Liver (tissue), 9 donors: Measurements from ENCODE around the gene AP5M1. TPM values are rescaled to one million over a fixed set of nuclear protein-coding genes. Genes with fewer than 3 reads are reported as not detected.

Experiments used
- DNase-seq: peaks from one replicate; pipeline ENCODE4 v3.0.0-alpha.2; 2017; ENCODE audit warnings: low spot score
- H3K27ac ChIP-seq, 2 donors: one replicate each; pipeline ENCODE4 v1.7.0; 2013; ENCODE audit warnings: inconsistent platforms in 2 of 2, low read length in 2 of 2, control low read depth in 1 of 2, low read depth in 1 of 2, mild to moderate bottlenecking in 1 of 2
- H3K27me3 ChIP-seq, 4 donors: one replicate each; pipeline versions ENCODE4 v1.6.1 to v1.7.0; 2013; ENCODE audit warnings: low read length in 3 of 4, inconsistent platforms in 1 of 4, mild to moderate bottlenecking in 1 of 4, moderate library complexity in 1 of 4; ENCODE audit not compliant: control insufficient read depth in 4 of 4, insufficient read depth in 4 of 4
- H3K36me3 ChIP-seq, 4 donors: one replicate each; pipeline versions ENCODE4 v1.6.1 to v1.7.0; 2013; ENCODE audit warnings: low read length in 3 of 4, mild to moderate bottlenecking in 3 of 4, low read depth in 1 of 4, moderate library complexity in 1 of 4; ENCODE audit not compliant: control insufficient read depth in 4 of 4, insufficient read depth in 3 of 4
- H3K4me1 ChIP-seq, 4 donors: one replicate each; pipeline versions ENCODE4 v1.6.1 to v1.7.0; 2013; ENCODE audit warnings: low read length in 3 of 4, mild to moderate bottlenecking in 3 of 4, moderate library complexity in 1 of 4; ENCODE audit not compliant: control insufficient read depth in 4 of 4, insufficient read depth in 4 of 4
- H3K4me3 ChIP-seq, 3 donors: one replicate each; pipeline versions ENCODE4 v1.6.1 to v1.7.0; 2013; ENCODE audit warnings: low read length in 3 of 3, control low read depth in 1 of 3, low read depth in 1 of 3, mild to moderate bottlenecking in 1 of 3
- H3K9ac ChIP-seq, 2 donors: one replicate each; pipeline ENCODE4 v1.7.0; 2013; ENCODE audit warnings: low read length in 2 of 2, mild to moderate bottlenecking in 2 of 2, moderate library complexity in 2 of 2, control low read depth in 1 of 2, low read depth in 1 of 2
- H3K9me3 ChIP-seq, 4 donors: one replicate each; pipeline versions ENCODE4 v1.6.1 to v1.7.0; 2013; ENCODE audit warnings: low read length in 3 of 4; ENCODE audit not compliant: control insufficient read depth in 4 of 4
- ATF3 ChIP-seq: IDR thresholded peaks from 2 replicates; pipeline ENCODE4 v1.6.1; 2016; ENCODE audit warnings: antibody characterized with exemption
- CTCF ChIP-seq: fragments of 150-350 bp; IDR thresholded peaks from 2 replicates; pipeline ENCODE4 v1.5.1; 2017; ENCODE audit warnings: improper control_type of control experiment, low read depth, low read length; ENCODE audit not compliant: missing input control
- EGR1 ChIP-seq, 2 donors: IDR thresholded peaks; 2 replicates each; pipeline ENCODE4 v1.6.1; 2016 to 2018; ENCODE audit warnings: antibody characterized with exemption in 2 of 2, low read depth in 2 of 2
- FOXA1 ChIP-seq: IDR thresholded peaks from 2 replicates; pipeline ENCODE4 v1.6.1; 2016; ENCODE audit warnings: antibody characterized with exemption
- FOXA2 ChIP-seq: IDR thresholded peaks from 2 replicates; pipeline ENCODE4 v1.6.1; 2016; ENCODE audit warnings: antibody characterized with exemption
- GABPA ChIP-seq, 2 donors: IDR thresholded peaks in 1 of 2; conservative IDR thresholded peaks in 1 of 2; 2 replicates each; pipeline ENCODE4 v1.6.1; 2016; ENCODE audit warnings: antibody characterized with exemption in 2 of 2, mild to moderate bottlenecking in 1 of 2, moderate library complexity in 1 of 2
- HNF4A ChIP-seq, 2 donors: conservative IDR thresholded peaks; 2 replicates each; pipeline ENCODE4 v1.6.1; 2016; ENCODE audit warnings: antibody characterized with exemption in 2 of 2, mild to moderate bottlenecking in 2 of 2
- HNF4G ChIP-seq: IDR thresholded peaks from 2 replicates; pipeline ENCODE4 v1.6.1; 2016; ENCODE audit warnings: antibody characterized with exemption
- JUND ChIP-seq, 2 donors: IDR thresholded peaks; 2 replicates each; pipeline ENCODE4 v1.6.1; 2016; ENCODE audit warnings: antibody characterized with exemption in 2 of 2
- MAX ChIP-seq: IDR thresholded peaks from 2 replicates; pipeline ENCODE4 v1.6.1; 2016; ENCODE audit warnings: antibody characterized with exemption
- NR2F2 ChIP-seq: IDR thresholded peaks from 2 replicates; pipeline ENCODE4 v1.6.1; 2016; ENCODE audit warnings: antibody characterized with exemption
- RAD21 ChIP-seq, 2 donors: IDR thresholded peaks; 2 replicates each; pipeline ENCODE4 v1.6.1; 2016; ENCODE audit warnings: antibody characterized with exemption in 2 of 2, mild to moderate bottlenecking in 2 of 2
- RXRA ChIP-seq, 2 donors: IDR thresholded peaks; 2 replicates each; pipeline ENCODE4 v1.6.1; 2017 to 2018; ENCODE audit warnings: antibody characterized with exemption in 2 of 2, mild to moderate bottlenecking in 1 of 2
- SP1 ChIP-seq: IDR thresholded peaks from 2 replicates; pipeline ENCODE4 v1.6.1; 2018; ENCODE audit warnings: antibody characterized with exemption, mild to moderate bottlenecking
- TAF1 ChIP-seq: conservative IDR thresholded peaks from 2 replicates; pipeline ENCODE4 v1.6.1; 2016; ENCODE audit warnings: antibody characterized with exemption, mild to moderate bottlenecking
- YY1 ChIP-seq: IDR thresholded peaks from 2 replicates; pipeline ENCODE4 v1.6.1; 2016; ENCODE audit warnings: antibody characterized with exemption, mild to moderate bottlenecking
- ZBTB33 ChIP-seq: IDR thresholded peaks from 2 replicates; pipeline ENCODE4 v1.6.1; 2016; ENCODE audit warnings: antibody characterized with exemption
- WGBS: extraction: QIAGEN DNeasy Blood & Tissue Kit; methylation state at CpG from one replicate; pipeline ENCODE4 v1.1.7; 2013; 5-methylcytosine and 5-hydroxymethylcytosine counted together
- polyA plus RNA-seq, 2 donors: library from polyadenylated mRNA; stranded (reverse) in 1 of 2; unstranded in 1 of 2; fragments of 200-250 nt in 1 of 2; fragments of >200 nt in 1 of 2; fragmentation: Nextera tagmentation in 1 of 2; extraction: Ambion mirVana in 1 of 2; gene quantifications; one replicate each; pipeline versions ENCODE4 v1.2.1 to v1.2.3, GENCODE V29; 2013 to 2015
- total RNA-seq, 2 donors: library from RNA; depleted of rRNA; stranded (reverse); fragments of >200 nt; gene quantifications; one replicate each; pipeline ENCODE4 v1.2.3, GENCODE V29; 2014
- donor health status: healthy.
- donor health status: healthy.
- donor health status: healthy.
- donor health status: healthy.
- donor health status: healthy.

AP5M1 gene
- total and polyA plus RNA-seq, 4 donors = 11.8 to 17.5 (median 14.5) TPM

- H3K9ac ChIP-seq = no peak overlapping the region
- no peak for DNase-seq
- 90% methylated on average over 3 of the region's 3 CpGs for WGBS
- no peak overlapping the region for H3K27ac ChIP-seq
- TF ChIP-seq EGR1 (IDR thresholded peaks at IDR 0.05; ENCODE audit: low read depth in 2 of 2) (no peak), RXRA (IDR thresholded peaks at IDR 0.05) (no peak), GABPA (IDR thresholded peaks at IDR 0.05 in 1 of 2, conservative IDR thresholded peaks at IDR 0.05 in 1 of 2) (no peak), TAF1 (no peak), SP1 (no peak), FOXA1 (no peak), YY1 (no peak), NR2F2 (no peak), JUND (IDR thresholded peaks at IDR 0.05) (no peak), HNF4G (no peak), ATF3 (no peak), ZBTB33 (no peak), MAX (no peak), RAD21 (IDR thresholded peaks at IDR 0.05) (no peak)
- H3K27me3 ChIP-seq = no peaks in the 10 kb centered on the region
- no peaks in the 10 kb centered on the region for H3K4me1 ChIP-seq
- H3K4me3 ChIP-seq = no peak overlapping the region
- no peaks in the 10 kb centered on the region for H3K9me3 ChIP-seq
- no peaks in the 10 kb centered on the region for H3K36me3 ChIP-seq
These were observed 30.7 kb downstream of the AP5M1 start for GRCh38 chr14:57299511-57299910.

GRCh38 chr14:57302883-57303282, 34.1 kb downstream of the AP5M1 start:
- WGBS = 83% methylated on average over 5 of the region's 5 CpGs

GRCh38 chr14:57314396-57315089, 45.8 kb downstream of the AP5M1 start:
- H3K4me1 ChIP-seq = no peaks in the 10 kb centered on the region
- H3K9me3 ChIP-seq = no peaks in the 10 kb centered on the region
- H3K27me3 ChIP-seq = no peaks in the 10 kb centered on the region
- 68% methylated on average over 7 of the region's 7 CpGs for WGBS
- H3K9ac ChIP-seq = no peak overlapping the region
- no peak for TF ChIP-seq FOXA2
- no peak for TF ChIP-seq TAF1
- TF ChIP-seq CTCF = no peak
- no peak for TF ChIP-seq GABPA (IDR thresholded peaks at IDR 0.05 in 1 of 2, conservative IDR thresholded peaks at IDR 0.05 in 1 of 2)
- no peak for TF ChIP-seq SP1
- TF ChIP-seq HNF4G = no peak
- TF ChIP-seq ATF3 = no peak
- no peak for TF ChIP-seq HNF4A (conservative IDR thresholded peaks at IDR 0.05)
- no peak for TF ChIP-seq EGR1 (IDR thresholded peaks at IDR 0.05; ENCODE audit: low read depth in 2 of 2)
- no peak for DNase-seq
- H3K36me3 ChIP-seq = no peaks in the 10 kb centered on the region
- H3K4me3 ChIP-seq = no peak overlapping the region
- H3K27ac ChIP-seq = no peak overlapping the region

More at GRCh38 chr14:57302883-57303282, 34.1 kb downstream of the AP5M1 start:
- Histone ChIP-seq H3K36me3 (no peaks in the 10 kb centered on the region), H3K4me3 (no peak overlapping the region), H3K4me1 (no peaks in the 10 kb centered on the region), H3K27me3 (no peaks in the 10 kb centered on the region), H3K9ac (no peak overlapping the region), H3K9me3 (no peaks in the 10 kb centered on the region), H3K27ac (no peak overlapping the region)
- DNase-seq = no peak
- TF ChIP-seq GABPA (IDR thresholded peaks at IDR 0.05 in 1 of 2, conservative IDR thresholded peaks at IDR 0.05 in 1 of 2) = no peak
- TF ChIP-seq FOXA2 = no peak
- TF ChIP-seq ATF3 = no peak
- no peak for TF ChIP-seq RAD21 (IDR thresholded peaks at IDR 0.05)
